T-helper 1 cell treated with Interleukin-12 subunit alpha and Interleukin-12 subunit beta and Interleukin-4 antibody, amounts not matched to agents 30 μg/mL and 1 μg/mL, for 36 hours (primary cell): ENCODE data around the gene TMA16.
A peak's percentile ranks its signal among the peaks of the same experiment; 100 is the strongest.

Experiments used
- H3K27ac Mint-ChIP-seq: one replicate; pipeline ENCODE4 v1.8.0; 2021; ENCODE audit warnings: mild to moderate bottlenecking, mixed read lengths
- H3K27me3 Mint-ChIP-seq: one replicate; pipeline ENCODE4 v1.8.0; 2021; ENCODE audit warnings: low read depth, mixed read lengths
- H3K36me3 Mint-ChIP-seq: one replicate; pipeline ENCODE4 v1.8.0; 2021; ENCODE audit warnings: low read depth, mixed read lengths
- H3K4me1 Mint-ChIP-seq: one replicate; pipeline ENCODE4 v1.8.0; 2021; ENCODE audit warnings: low read depth, mixed read lengths
- H3K4me3 Mint-ChIP-seq: one replicate; pipeline ENCODE4 v1.8.0; 2021; ENCODE audit warnings: mild to moderate bottlenecking, moderate library complexity, mixed read lengths
- H3K9me3 Mint-ChIP-seq: one replicate; pipeline ENCODE4 v1.8.0; 2021; ENCODE audit warnings: mixed read lengths

TMA16 gene

DNA sequence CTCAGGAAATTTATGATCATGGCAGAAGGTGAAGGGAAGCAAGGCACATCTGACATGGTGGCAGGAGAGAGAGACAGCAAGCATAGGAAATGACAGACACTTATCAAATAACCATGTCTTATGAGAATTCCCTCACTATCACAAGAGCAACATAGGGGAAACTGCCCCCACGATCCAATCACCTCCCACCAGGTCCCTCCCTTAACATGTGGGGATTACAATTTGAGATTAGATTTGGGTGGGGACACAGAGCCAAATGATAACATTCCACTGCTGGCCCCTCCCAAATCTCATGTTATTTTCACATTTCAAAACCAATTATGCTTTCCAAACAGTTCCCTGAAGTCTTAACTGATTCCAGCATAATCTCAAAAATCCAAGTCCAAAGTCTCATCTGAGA lies 8.2 kb upstream of the TMA16 start:
- Mint-ChIP-seq H3K4me1 (peaks cover 2% of the 10 kb centered on the region), H3K9me3 (no peaks in the 10 kb centered on the region), H3K36me3 (no peaks in the 10 kb centered on the region), H3K27ac (no peak overlapping the region), H3K4me3 (no peak overlapping the region), H3K27me3 (peaks cover 28% of the 10 kb centered on the region)

DNA sequence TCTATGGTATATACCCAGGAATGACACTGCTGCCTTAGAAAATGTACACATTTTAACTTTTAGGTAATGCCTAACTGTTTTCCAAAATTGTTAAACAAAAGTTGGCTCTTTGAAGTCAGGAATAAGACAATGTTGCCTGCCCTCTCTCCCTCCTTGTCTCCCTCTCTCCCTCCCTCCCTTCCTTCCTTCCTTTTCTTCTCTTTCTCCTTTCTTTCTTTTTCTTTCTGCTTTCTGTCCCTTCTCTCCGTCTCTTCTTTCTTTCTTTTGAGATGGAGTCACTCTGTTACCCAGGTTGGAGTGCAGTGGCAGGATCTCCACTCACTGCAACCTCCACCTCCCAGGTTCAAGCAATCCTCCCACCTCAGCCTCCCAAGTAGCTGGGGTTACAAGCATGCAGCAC lies 4.6 kb upstream of the TMA16 start:
- Mint-ChIP-seq H3K27ac (no peak overlapping the region), H3K4me3 (no peak overlapping the region), H3K4me1 (peaks cover 5% of the 10 kb centered on the region), H3K9me3 (no peaks in the 10 kb centered on the region), H3K36me3 (no peaks in the 10 kb centered on the region), H3K27me3 (peaks cover 32% of the 10 kb centered on the region)

DNA sequence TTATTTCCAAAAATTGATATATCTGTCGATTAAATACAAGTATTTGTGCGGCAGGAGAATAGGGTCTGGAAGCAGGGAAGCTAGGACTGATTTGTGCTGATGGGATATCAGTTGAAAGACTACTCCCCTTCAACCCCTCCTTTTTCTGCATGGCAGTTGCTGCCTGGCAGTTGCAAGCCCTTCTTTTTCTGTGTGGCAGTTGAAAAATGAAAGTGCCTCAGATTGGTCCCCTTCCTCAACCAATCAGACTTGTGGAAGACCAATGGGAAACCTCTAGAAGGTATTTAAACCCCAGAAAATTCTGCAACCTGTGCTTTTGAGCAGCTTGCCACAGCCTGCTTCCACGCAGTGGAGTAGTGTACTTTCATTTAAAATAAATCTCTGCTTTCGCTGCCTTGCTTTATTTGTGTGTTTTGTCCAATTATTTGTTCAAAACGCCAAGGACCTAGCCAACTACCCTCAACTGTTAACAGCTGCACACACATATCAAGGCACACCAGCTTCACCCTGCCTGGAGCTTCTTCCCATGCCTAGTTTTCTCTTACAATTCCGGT lies 1.5 kb upstream of the TMA16 start:
- Mint-ChIP-seq H3K4me1 (peaks cover 25% of the 10 kb centered on the region), H3K27me3 (peaks cover 25% of the 10 kb centered on the region), H3K27ac (peak overlapping the region; percentile 98), H3K36me3 (peaks cover 3% of the 10 kb centered on the region), H3K9me3 (no peaks in the 10 kb centered on the region), H3K4me3 (peak overlapping the region; percentile 98)

DNA sequence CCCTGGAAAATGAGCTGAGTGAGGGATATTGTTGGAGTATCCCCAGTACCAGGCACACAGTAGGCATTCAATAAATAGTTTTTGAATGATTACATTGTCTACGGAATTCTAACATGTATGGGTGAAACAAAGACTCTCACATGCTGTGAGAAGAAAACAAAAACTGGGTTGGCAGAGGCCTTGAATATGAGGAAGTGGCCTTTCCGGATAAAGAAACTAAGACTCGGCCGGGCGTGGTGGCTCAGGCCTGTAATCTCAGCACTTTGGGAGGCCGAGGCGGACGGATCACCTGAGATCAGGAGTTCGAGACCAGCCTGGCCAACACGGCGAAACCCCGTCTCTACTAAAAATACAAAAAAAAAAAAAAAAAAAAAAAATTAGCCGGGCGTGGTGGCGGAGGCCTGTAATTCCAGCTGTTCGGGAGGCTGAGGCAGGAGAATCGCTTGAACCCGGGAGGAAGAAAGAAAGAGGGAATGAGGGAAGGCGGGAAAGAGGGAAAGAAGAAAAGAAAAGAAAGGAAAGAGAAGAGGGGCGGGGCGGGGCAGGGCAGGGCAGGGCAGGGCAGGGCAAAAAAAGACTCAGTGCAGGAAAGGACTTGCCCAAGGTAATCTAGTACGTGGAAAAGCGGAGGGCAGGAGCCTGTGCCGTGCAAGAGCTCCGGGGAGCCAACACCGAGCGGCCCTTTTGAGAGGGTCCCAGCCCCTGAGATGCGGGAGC lies 689 bp upstream of the TMA16 start:
- Mint-ChIP-seq H3K9me3 (no peaks in the 10 kb centered on the region), H3K4me3 (peak overlapping the region; percentile 98), H3K27me3 (peaks cover 20% of the 10 kb centered on the region), H3K36me3 (peaks cover 3% of the 10 kb centered on the region), H3K4me1 (peaks cover 24% of the 10 kb centered on the region), H3K27ac (peak overlapping the region; percentile 98)

DNA sequence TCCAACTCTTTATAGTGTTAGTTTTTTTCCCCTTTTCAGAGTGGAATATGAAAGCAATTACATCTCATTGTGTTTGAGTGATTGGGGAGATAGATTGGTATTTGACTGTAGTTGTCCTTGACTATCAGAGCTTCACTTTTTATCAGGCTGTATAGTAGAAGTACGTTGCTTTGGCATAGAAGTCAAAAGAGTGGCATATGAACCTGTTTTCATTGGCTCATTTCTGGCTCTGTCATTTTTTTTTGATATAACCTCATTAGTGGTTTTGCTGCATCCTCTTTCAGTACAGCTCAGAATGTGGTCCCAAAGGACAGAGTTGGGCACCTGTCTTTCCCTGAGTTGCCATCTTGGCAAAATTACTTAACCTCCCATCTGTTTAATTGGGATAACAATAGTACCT lies 1.4 kb downstream of the TMA16 start:
- H3K9me3 Mint-ChIP-seq: no peaks in the 10 kb centered on the region
- peak overlapping the region; percentile 87 for H3K27ac Mint-ChIP-seq
- peaks cover 25% of the 10 kb centered on the region for H3K4me1 Mint-ChIP-seq

DNA sequence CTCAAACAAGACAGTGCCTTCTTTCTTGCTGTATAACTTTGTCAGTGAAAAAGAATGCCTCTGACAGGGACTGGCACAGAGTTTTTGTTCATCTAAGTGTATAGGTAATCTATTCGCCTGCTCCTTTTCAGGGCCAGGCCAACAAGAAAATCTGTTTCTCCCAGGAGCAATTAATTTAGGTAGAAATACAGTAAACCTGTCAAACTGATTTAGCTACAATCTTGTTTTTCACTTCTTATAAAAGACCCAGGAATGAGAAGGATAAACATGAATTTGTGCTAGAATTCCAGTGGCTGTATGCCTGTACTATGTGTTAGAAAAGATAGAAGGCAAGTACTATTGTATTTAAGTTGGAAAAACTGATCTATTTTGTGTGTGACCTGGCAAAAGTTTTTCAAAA lies 6.1 kb downstream of the TMA16 start:
- Mint-ChIP-seq H3K36me3 (peaks cover 13% of the 10 kb centered on the region), H3K4me1 (peaks cover 30% of the 10 kb centered on the region), H3K9me3 (no peaks in the 10 kb centered on the region), H3K4me3 (no peak overlapping the region), H3K27ac (no peak overlapping the region), H3K27me3 (no peaks in the 10 kb centered on the region)

More for the DNA sequence above, 1.4 kb downstream of the TMA16 start:
- peak overlapping the region; percentile 87 for H3K4me3 Mint-ChIP-seq
- H3K36me3 Mint-ChIP-seq: peaks cover 5% of the 10 kb centered on the region
- peaks cover 6% of the 10 kb centered on the region for H3K27me3 Mint-ChIP-seq

DNA sequence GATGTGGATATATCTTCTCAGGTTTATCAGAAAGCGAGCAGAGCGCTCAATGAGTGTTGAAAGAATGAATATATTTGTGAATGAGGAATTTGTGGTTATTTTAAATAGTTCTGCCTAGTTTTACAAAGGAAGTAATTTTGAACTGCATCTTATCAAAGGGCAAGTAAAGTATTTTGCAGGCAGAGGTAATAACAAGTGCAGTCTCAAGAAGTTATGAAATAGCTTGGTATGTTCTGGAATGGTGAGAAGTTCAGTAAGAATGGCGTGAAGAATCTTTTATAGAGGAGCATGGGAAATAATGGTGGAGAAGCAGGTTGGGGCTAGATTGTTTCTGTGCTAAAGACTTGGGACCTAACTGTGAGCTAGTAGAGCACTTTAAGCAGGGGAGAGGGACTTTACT lies 10.9 kb downstream of the TMA16 start:
- no peak overlapping the region for H3K27ac Mint-ChIP-seq

DNA sequence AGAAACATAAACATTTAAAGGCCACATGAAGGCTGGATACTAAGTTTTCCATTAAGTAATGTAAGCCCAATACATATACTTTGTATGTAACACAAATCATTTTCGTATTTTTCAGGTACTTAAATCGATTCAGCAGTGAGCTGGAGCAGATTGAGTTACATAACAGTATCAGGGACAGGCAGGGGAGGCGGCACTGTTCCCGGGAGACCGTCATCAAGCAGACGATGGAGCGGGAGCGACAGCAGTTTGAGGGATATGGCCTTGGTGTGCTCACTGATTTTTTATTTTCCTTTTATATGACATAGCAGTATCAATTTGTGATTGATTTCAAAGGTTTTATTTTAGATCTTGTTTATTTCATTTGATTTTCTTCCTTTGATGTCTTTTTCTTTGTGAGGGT lies 20.7 kb downstream of the TMA16 start:
- Mint-ChIP-seq H3K9me3 (no peaks in the 10 kb centered on the region), H3K36me3 (peaks cover 34% of the 10 kb centered on the region), H3K4me3 (no peak overlapping the region), H3K27me3 (no peaks in the 10 kb centered on the region), H3K4me1 (no peaks in the 10 kb centered on the region), H3K27ac (no peak overlapping the region)

More for the DNA sequence above, 10.9 kb downstream of the TMA16 start:
- no peak overlapping the region for H3K4me3 Mint-ChIP-seq
- H3K27me3 Mint-ChIP-seq: no peaks in the 10 kb centered on the region
- H3K4me1 Mint-ChIP-seq: peaks cover 17% of the 10 kb centered on the region
- H3K9me3 Mint-ChIP-seq: no peaks in the 10 kb centered on the region
- peaks cover 22% of the 10 kb centered on the region for H3K36me3 Mint-ChIP-seq

DNA sequence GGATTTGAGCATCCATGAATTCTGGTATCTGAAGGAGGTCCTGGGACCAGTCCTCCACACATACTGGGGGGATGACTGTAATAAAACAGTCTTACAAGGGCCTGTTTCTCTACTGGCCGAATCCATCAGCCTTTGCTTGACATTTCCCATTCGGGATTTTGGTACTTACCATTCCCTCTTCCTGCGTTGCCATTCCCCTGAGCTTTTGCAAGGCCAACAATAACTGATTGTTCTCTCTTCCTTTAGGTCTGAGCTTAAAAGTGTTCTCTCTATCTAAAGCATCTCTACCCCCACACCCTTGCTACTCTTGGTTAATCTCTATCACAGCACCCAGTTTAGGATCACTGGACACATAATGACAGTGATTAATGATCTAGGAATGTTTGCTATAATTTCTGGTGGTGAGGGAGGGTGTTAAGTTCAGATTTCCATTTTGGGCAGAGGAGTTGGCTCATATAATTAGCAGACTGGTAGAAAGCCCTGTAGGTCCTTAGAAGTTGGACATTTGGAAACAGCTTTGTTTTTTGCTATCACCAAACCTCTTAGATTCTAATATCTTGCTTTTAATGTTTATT lies 29.4 kb downstream of the TMA16 start:
- Mint-ChIP-seq H3K27me3 (no peaks in the 10 kb centered on the region), H3K4me3 (no peak overlapping the region), H3K9me3 (no peaks in the 10 kb centered on the region), H3K4me1 (no peaks in the 10 kb centered on the region), H3K36me3 (peaks cover 23% of the 10 kb centered on the region), H3K27ac (no peak overlapping the region)

DNA sequence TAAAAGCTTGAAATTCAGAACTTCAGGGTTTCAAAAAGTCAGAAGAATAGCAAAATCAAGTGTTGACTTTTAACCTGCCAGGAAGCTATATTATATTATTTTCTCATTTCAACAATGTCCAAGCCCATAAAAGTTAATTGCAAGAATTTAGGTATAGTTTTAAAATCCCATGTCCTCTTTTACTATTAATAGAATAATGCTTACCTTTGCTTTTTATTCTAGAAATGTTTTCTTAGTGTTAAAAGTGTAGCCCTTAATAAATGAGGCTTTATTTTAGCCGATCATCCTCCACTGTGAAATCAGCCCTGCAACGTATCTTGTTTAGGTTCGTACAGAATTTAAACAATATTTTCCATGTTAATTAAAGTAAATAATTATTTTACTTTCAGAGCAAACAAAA lies 31.5 kb downstream of the TMA16 start:
- H3K4me1 Mint-ChIP-seq: no peaks in the 10 kb centered on the region
- peaks cover 20% of the 10 kb centered on the region for H3K36me3 Mint-ChIP-seq

DNA sequence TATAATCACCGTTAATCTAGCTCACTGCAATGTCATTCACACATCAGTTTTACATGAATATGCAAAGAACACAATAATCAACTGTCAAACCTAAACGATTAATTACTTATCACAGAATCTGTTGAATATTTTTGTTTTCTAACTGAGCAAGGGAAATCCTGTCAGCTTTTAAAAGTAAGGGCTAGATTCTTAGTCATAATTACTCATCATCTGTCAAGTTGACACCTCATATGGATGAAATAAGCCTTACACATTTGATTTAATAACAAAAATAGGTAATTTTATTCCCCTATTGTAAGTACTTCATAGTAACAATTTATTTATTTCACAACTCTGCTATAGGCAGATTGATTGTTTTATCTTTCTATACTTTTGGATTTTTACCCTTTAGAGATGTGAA lies 32.7 kb downstream of the TMA16 start:
- Mint-ChIP-seq H3K36me3 (peaks cover 16% of the 10 kb centered on the region), H3K4me3 (no peak overlapping the region), H3K27me3 (no peaks in the 10 kb centered on the region), H3K4me1 (no peaks in the 10 kb centered on the region), H3K9me3 (no peaks in the 10 kb centered on the region), H3K27ac (no peak overlapping the region)

More for the DNA sequence above, 31.5 kb downstream of the TMA16 start:
- H3K4me3 Mint-ChIP-seq: no peak overlapping the region
- H3K27ac Mint-ChIP-seq: no peak overlapping the region
- no peaks in the 10 kb centered on the region for H3K9me3 Mint-ChIP-seq
- no peaks in the 10 kb centered on the region for H3K27me3 Mint-ChIP-seq

DNA sequence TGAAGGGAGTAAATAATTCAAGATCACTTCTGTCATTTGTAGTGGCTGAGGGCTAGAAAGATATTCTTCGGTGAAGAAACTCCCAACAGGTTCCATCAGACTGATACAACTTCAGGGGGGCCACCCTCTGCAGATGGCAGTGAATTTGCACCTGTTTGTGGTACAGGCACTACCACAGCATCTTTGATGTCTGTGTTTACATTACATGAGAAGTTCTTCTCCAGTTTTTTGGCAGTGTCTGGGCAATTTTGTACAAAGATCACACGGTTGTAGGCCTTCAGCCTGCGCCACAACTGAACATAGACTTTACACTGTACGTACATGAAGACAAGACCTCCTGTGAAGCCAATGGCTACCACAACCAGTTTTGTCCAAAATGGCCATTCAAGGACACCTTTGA lies 34.2 kb downstream of the TMA16 start:
- Mint-ChIP-seq H3K9me3 (no peaks in the 10 kb centered on the region), H3K4me1 (no peaks in the 10 kb centered on the region), H3K27me3 (no peaks in the 10 kb centered on the region), H3K36me3 (peaks cover 12% of the 10 kb centered on the region), H3K27ac (no peak overlapping the region), H3K4me3 (no peak overlapping the region)

DNA sequence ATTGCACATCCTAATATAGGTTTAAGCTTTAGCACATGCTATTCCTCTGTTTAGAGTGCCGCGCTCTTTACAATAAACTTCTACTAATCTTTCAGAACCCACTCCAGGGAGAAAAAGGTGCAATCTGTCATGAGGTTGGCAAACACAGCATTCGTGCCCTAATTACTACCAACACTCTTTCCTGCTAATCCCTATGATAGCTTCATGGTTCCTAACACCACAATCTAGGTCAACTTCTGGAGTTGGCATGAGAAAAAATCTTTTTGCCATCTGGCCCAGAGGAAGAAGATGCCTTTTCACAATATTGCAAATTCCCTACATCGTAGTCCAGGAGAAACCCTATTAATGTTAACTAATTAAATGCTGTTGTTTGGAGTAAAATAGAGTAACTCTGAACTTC lies 39.6 kb downstream of the TMA16 start:
- Mint-ChIP-seq H3K4me1 (no peaks in the 10 kb centered on the region), H3K27me3 (no peaks in the 10 kb centered on the region), H3K9me3 (no peaks in the 10 kb centered on the region), H3K36me3 (peaks cover 6% of the 10 kb centered on the region), H3K4me3 (no peak overlapping the region), H3K27ac (no peak overlapping the region)

DNA sequence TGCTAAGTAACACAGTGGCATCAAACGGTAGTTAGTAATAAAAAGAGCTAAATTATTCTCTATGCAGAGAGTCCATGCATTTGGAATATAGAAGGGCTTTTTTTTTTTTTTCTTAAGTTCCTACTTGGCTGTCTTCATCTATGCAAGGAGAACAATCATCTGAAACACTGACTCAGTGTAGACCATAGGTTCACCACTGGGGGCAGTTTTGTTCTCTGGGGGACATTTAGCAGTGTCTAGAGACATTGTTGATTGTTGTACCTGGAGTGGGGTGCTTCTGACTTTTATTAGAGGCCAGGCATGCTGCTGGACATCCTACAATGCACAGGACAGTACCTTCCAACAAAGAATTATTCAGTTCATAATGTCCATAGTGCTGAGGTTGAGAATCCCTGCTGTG lies 41.2 kb downstream of the TMA16 start:
- H3K9me3 Mint-ChIP-seq: no peaks in the 10 kb centered on the region

DNA sequence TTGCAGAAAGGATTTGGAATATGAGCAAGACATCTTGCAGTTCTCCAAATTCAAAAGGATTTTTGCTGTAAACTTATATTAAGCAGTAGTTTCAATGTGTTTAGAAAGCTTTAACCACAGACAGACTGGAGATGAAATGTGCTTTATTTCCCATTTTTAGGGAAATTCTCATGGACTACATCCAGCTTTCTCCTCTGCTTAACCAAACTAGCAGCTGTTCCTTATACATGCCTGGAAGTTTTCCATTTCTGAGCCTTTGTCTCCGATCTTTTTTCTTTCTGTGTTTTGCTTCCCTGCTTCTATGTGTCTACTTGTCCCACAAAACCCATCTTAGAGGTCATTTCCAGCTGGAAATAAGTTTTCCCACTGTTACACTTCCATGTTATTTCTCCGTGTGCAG lies 41.6 kb downstream of the TMA16 start:
- Mint-ChIP-seq H3K27me3 (no peaks in the 10 kb centered on the region), H3K9me3 (no peaks in the 10 kb centered on the region), H3K4me3 (no peak overlapping the region), H3K36me3 (peaks cover 3% of the 10 kb centered on the region), H3K4me1 (no peaks in the 10 kb centered on the region), H3K27ac (no peak overlapping the region)

More for the DNA sequence above, 41.2 kb downstream of the TMA16 start:
- no peak overlapping the region for H3K27ac Mint-ChIP-seq
- H3K27me3 Mint-ChIP-seq: no peaks in the 10 kb centered on the region
- no peak overlapping the region for H3K4me3 Mint-ChIP-seq
- H3K4me1 Mint-ChIP-seq: no peaks in the 10 kb centered on the region
- peaks cover 3% of the 10 kb centered on the region for H3K36me3 Mint-ChIP-seq
